ENCODE measurements around the gene STK11. TPM values are rescaled to one million over a fixed set of nuclear protein-coding genes. Genes with fewer than 3 reads are reported as not detected.
A peak's percentile ranks its signal among the peaks of the same experiment; 100 is the strongest.

The STK11 gene
- total RNA-seq, 1 donor = 94.1 TPM

DNA sequence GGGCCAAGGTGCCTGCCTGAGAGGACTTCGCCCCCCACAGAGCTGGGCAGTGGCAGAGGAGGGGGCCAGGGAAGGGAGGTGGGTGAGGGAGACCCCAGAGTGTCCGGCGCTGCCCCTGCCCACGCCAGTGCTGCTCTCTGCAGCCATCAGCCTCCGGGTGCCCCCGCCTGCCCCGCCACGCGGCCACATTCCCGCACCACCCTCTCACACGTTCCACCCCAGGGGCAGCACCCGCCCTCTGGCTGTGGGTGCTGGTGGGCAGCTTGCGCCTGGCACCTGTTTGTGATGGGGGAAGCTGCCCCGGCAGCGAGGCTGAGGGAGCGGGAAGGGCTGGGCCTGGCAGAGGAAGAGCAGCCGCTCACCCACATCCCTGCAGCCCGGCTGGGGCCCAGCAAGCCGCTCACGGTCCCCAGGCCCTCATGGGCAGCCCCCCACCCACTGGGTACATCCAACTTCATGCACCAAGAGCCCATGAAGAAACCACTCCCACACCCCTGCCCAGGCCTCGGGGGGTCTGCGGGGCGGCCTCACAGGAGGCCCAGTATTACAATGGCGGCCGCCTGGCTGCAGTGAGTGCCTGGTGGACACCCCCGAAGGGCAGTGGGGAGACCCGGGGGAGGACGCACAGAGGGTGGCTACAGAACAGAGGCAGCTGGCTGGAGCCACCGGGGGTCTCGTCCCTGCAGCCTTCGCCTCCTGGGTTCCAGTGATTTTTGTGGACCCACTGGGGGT is 45.5 kb upstream of the STK11 start:
- H3K4me3 ChIP-seq (ENCODE audit: low read depth, low read length) = no peak overlapping the region
- TF ChIP-seq, protein P1, sequence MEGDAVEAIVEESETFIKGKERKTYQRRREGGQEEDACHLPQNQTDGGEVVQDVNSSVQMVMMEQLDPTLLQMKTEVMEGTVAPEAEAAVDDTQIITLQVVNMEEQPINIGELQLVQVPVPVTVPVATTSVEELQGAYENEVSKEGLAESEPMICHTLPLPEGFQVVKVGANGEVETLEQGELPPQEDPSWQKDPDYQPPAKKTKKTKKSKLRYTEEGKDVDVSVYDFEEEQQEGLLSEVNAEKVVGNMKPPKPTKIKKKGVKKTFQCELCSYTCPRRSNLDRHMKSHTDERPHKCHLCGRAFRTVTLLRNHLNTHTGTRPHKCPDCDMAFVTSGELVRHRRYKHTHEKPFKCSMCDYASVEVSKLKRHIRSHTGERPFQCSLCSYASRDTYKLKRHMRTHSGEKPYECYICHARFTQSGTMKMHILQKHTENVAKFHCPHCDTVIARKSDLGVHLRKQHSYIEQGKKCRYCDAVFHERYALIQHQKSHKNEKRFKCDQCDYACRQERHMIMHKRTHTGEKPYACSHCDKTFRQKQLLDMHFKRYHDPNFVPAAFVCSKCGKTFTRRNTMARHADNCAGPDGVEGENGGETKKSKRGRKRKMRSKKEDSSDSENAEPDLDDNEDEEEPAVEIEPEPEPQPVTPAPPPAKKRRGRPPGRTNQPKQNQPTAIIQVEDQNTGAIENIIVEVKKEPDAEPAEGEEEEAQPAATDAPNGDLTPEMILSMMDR (IDR thresholded peaks at IDR 0.05; ENCODE audit: insufficient read depth, low read depth, low read length) = no peak
- DNase-seq (ENCODE audit: low read depth) = no peak

DNA sequence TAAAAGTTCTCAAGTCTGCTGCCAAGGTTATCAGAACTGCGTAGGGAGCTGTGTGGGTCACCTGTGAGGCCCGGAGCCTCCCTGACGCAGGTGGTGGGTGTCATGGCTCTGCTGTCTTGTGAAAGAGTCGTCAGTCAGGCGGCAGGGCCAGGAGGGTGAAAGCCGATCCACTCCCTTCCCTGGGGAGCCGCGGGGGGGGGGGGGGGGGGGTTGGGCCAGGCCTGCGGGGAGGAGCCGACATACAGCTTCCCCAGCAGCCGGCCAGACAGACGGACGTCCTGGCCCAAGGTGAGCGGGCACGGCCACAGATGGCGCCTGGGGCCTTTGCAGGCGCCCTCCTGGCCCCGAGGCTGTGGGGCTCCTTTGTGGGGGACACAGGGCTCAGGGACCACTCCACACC is 43.9 kb upstream of the STK11 start:
- TF ChIP-seq, protein P1 (IDR thresholded peaks at IDR 0.05; ENCODE audit: insufficient read depth, low read depth, low read length) = no peak
- peak; percentile 79 for DNase-seq (ENCODE audit: low read depth)
- H3K4me3 ChIP-seq (ENCODE audit: low read depth, low read length) = no peak overlapping the region

DNA sequence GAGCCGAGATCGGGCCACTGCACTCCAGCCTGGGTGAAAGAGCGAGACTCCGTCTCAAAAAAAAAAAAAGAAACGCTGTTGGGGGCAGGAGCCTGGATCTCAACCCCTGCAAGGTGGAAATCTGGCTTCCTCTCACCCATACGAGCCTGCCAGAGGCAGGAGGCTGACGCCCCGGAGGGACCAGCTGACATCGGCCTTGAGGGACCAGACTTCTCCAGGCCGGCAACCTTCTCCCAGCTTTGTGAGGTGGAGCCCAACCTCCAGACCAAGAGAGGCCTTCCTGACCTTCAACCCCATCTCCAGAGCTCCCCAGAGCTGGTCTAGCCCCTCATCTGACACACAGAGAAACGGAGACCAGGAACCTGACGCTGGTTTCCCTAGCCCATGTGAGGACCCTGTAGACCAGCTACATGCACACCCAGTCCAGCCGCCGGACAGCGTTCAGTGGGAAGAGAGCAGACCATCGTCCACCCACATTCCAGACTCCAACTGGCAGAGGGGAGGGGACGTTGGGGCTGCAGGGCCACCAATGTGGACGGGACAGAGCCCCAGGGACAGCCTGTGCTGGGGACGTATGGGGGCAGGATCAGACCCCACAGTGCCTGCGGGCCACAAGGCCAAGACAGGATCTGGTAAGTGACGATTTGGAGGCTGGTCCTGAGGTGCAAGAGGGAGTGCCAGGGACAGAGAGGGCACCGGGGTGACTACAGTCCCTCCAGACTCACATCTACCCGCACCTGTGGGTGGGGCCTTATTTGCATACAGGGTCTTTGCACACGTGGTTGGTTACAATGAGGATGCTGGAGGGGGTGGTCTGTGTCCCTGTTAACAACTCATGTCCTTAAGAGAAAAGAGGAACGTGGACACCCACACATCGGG is 42.9 kb upstream of the STK11 start:
- TF ChIP-seq, protein P1 (IDR thresholded peaks at IDR 0.05; ENCODE audit: insufficient read depth, low read depth, low read length) = no peak
- DNase-seq (ENCODE audit: low read depth) = no peak
- H3K4me3 ChIP-seq (ENCODE audit: low read depth, low read length) = no peak overlapping the region

DNA sequence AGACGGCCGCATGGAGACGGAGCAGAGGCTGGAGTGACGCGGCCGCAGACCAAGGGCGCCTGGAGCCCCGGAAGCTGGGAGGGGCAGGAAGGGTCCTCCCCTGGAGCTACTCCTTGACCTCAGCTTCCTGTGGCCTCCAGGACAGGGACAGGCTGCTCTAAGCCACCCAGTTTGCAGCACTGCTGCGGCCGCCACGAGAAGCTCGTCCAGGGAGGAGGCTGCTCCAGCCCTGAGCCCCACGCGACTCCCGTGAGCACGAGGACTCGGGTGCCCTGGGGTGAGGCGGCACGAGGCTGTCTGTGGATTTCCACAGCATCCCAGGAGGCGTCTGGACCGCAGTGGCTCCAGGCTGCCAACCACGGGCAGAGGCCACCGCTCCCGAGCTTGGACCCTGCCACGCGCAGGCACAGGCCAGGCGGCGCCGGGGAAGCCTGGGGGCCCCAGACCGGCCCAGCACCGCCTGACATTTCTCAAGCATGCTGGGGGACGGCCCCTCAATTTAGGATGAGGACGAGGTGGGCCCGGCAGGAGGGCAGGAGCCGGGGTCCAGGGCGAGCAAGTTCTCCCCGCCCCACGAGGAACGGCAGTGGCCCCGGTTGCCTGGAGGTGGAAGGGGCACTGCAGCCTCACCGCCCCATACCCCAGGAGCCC is 42.2 kb upstream of the STK11 start:
- no peak overlapping the region for H3K4me3 ChIP-seq (ENCODE audit: low read depth, low read length)
- TF ChIP-seq, protein P1 (IDR thresholded peaks at IDR 0.05; ENCODE audit: insufficient read depth, low read depth, low read length) = no peak
- no peak for DNase-seq (ENCODE audit: low read depth)

DNA sequence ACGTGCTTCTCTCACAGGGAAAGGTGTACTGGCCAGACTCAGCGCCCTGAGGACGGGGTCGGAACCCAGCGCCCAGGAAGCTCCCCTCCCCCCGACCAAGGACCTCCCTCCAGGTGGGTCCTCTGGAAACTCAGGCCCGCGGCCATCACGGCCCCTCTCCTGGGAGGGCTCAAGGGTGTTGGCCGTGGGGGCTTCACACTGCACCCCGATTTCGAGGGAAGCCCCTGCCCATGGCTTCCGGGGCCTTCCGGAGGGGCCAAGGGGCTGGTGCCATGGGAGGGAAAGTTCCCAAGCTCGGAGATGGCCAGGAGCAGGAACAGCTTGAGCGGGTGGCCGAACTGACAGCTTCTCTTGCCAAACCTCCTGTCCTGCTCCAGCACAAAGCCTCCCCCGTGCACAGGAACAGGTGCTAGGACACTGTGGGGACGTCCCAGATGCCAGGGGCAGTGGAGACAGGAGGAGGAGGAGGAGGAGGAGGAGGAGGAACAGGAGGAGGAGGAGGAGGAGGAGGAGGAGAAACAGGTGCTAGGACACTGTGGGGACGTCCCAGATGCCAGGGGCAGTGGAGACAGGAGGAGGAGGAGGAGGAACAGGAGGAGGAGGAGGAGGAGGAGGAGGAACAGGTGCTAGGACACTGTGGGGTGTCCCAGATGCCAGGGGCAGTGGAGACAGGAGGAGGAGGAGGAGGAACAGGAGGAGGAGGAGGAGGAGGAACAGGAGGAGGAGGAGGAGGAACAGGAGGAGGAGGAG is 41.5 kb upstream of the STK11 start:
- TF ChIP-seq, protein P1 (IDR thresholded peaks at IDR 0.05; ENCODE audit: insufficient read depth, low read depth, low read length) = no peak

More for the DNA sequence above, 41.5 kb upstream of the STK11 start:
- no peak for DNase-seq (ENCODE audit: low read depth)
- H3K4me3 ChIP-seq (ENCODE audit: low read depth, low read length) = no peak overlapping the region
